Mesendoderm (in vitro differentiated cells): ENCODE results near the gene ABCC8.

Source experiments
- DNase-seq: peaks from one replicate; pipeline ENCODE4 v3.0.0; 2013
- H2AK5ac ChIP-seq: 2 replicates; pipeline ENCODE4 v1.6.1; 2013; ENCODE audit warnings: low read length, inconsistent platforms
- H2BK120ac ChIP-seq: 2 replicates; pipeline ENCODE4 v1.6.1; 2013; ENCODE audit warnings: low read depth, mild to moderate bottlenecking, low read length, moderate library complexity, mixed read lengths
- H2BK15ac ChIP-seq: replicated peaks from 2 replicates; pipeline ENCODE4 v1.6.1; 2013; ENCODE audit warnings: low read depth, mild to moderate bottlenecking, moderate library complexity
- H2BK5ac ChIP-seq: 2 replicates; pipeline ENCODE4 v1.6.1; 2013; ENCODE audit warnings: low read length, inconsistent platforms
- H3K18ac ChIP-seq: 2 replicates; pipeline ENCODE4 v1.6.1; 2013; ENCODE audit warnings: mild to moderate bottlenecking, low read length, mixed read lengths
- H3K23ac ChIP-seq: one replicate; pipeline ENCODE4 v1.6.1; 2013; ENCODE audit warnings: low read length
- H3K27ac ChIP-seq: 2 replicates; pipeline ENCODE4 v1.5.1; 2013; ENCODE audit warnings: low read depth, mild to moderate bottlenecking, inconsistent platforms, low read length, moderate library complexity
- H3K27me3 ChIP-seq: 2 replicates; pipeline ENCODE4 v1.6.1; 2013; ENCODE audit warnings: low read length, control low read depth, mild to moderate bottlenecking, inconsistent platforms; ENCODE audit not compliant: insufficient read depth, poor library complexity
- H3K36me3 ChIP-seq: 2 replicates; pipeline ENCODE4 v1.6.1; 2013; ENCODE audit warnings: low read length, inconsistent platforms; ENCODE audit not compliant: control insufficient read depth, insufficient read depth
- H3K4ac ChIP-seq: one replicate; pipeline ENCODE4 v1.6.1; 2013; ENCODE audit warnings: low read depth, mild to moderate bottlenecking, low read length, moderate library complexity
- H3K4me1 ChIP-seq: 2 replicates; pipeline ENCODE4 v1.6.1; 2013; ENCODE audit warnings: low read depth, low read length, inconsistent platforms; ENCODE audit not compliant: control insufficient read depth
- H3K4me2 ChIP-seq: 2 replicates; pipeline ENCODE4 v1.6.1; 2013; ENCODE audit warnings: low read length
- H3K4me3 ChIP-seq: 2 replicates; pipeline ENCODE4 v1.5.1; 2013; ENCODE audit warnings: mild to moderate bottlenecking, low read length
- H3K56ac ChIP-seq: one replicate; pipeline ENCODE4 v1.6.1; 2013; ENCODE audit warnings: low read length
- H3K79me1 ChIP-seq: 2 replicates; pipeline ENCODE4 v1.6.1; 2013; ENCODE audit warnings: low read length, inconsistent platforms
- H3K79me2 ChIP-seq: 2 replicates; pipeline ENCODE4 v1.6.1; 2013; ENCODE audit warnings: mild to moderate bottlenecking, low read length; ENCODE audit not compliant: control insufficient read depth, insufficient read depth
- H3K9ac ChIP-seq: 2 replicates; pipeline ENCODE4 v1.6.1; 2013; ENCODE audit warnings: low read length, inconsistent platforms
- H4K5ac ChIP-seq: one replicate; pipeline ENCODE4 v1.6.1; 2013; ENCODE audit warnings: low read length
- H4K8ac ChIP-seq: one replicate; pipeline ENCODE4 v1.6.1; 2013; ENCODE audit warnings: low read depth, mild to moderate bottlenecking, control low read depth, low read length, moderate library complexity
- WGBS: extraction: QIAGEN DNeasy Blood & Tissue Kit; methylation state at CpG from one replicate; pipeline ENCODE4 v1.1.7; 2013; ENCODE audit warnings: low lambda C conversion rate, missing lambda C conversion rate; ENCODE audit not compliant: insufficient coverage; ENCODE audit errors: extremely low coverage; 5-methylcytosine and 5-hydroxymethylcytosine counted together

ABCC8 gene

GRCh38 chr11:17510507-17511206, 34.0 kb upstream of the ABCC8 start:
- no peak overlapping the region for H3K4ac ChIP-seq
- H2BK5ac ChIP-seq, result no peak overlapping the region
- no peak for DNase-seq
- no peak overlapping the region for H3K27ac ChIP-seq
- no peaks in the 10 kb centered on the region for H3K27me3 ChIP-seq
- H2BK15ac ChIP-seq, result no peak overlapping the region
- no peak overlapping the region for H3K9ac ChIP-seq
- WGBS, result no CpG with 5 or more reads among the region's 4 CpGs
- no peak overlapping the region for H3K4me2 ChIP-seq
- no peak overlapping the region for H3K23ac ChIP-seq
- H2BK120ac ChIP-seq, result no peak overlapping the region
- H2AK5ac ChIP-seq, result no peak overlapping the region
- H3K79me2 ChIP-seq, result no peaks in the 10 kb centered on the region
- no peaks in the 10 kb centered on the region for H3K36me3 ChIP-seq
- no peak overlapping the region for H4K5ac ChIP-seq
- no peak overlapping the region for H3K56ac ChIP-seq
- no peaks in the 10 kb centered on the region for H3K79me1 ChIP-seq
- H3K4me3 ChIP-seq, result no peak overlapping the region
- H3K4me1 ChIP-seq, result no peaks in the 10 kb centered on the region
- no peak overlapping the region for H3K18ac ChIP-seq
- H4K8ac ChIP-seq, result no peak overlapping the region

DNA sequence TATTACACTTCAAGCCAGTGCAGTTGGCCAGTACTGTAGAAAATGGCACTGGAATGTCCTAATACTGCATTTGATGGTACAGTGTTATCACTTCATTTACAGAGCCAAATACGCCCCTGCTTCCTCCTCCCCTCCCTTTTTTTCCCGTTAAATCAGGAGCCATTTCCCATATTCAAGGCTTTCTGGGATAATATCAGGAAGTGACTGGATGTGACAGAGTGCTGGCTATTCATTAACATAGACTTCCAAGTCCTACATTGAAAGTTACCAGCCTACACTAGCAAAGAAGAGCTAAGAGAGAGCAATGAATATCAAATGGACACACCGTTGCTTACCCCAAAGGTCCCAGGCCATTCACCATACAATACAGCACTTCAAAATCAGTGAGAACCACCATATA, 32.1 kb upstream of the ABCC8 start:
- no peak overlapping the region for H4K8ac ChIP-seq
- H3K18ac ChIP-seq, result no peak overlapping the region
- no peak overlapping the region for H3K27ac ChIP-seq
- WGBS, result no CpG with 5 or more reads among the region's 3 CpGs
- H3K56ac ChIP-seq, result no peak overlapping the region
- H2BK120ac ChIP-seq, result no peak overlapping the region
- no peak overlapping the region for H2BK5ac ChIP-seq
- H3K4me3 ChIP-seq, result no peak overlapping the region
- no peak overlapping the region for H3K4ac ChIP-seq
- no peak for DNase-seq
- H3K23ac ChIP-seq, result no peak overlapping the region
- no peak overlapping the region for H3K9ac ChIP-seq
- no peaks in the 10 kb centered on the region for H3K79me1 ChIP-seq
- no peaks in the 10 kb centered on the region for H3K79me2 ChIP-seq
- no peaks in the 10 kb centered on the region for H3K4me1 ChIP-seq
- H2BK15ac ChIP-seq, result no peak overlapping the region
- no peaks in the 10 kb centered on the region for H3K27me3 ChIP-seq
- no peaks in the 10 kb centered on the region for H3K36me3 ChIP-seq
- H2AK5ac ChIP-seq, result no peak overlapping the region
- no peak overlapping the region for H4K5ac ChIP-seq
- no peak overlapping the region for H3K4me2 ChIP-seq

DNA sequence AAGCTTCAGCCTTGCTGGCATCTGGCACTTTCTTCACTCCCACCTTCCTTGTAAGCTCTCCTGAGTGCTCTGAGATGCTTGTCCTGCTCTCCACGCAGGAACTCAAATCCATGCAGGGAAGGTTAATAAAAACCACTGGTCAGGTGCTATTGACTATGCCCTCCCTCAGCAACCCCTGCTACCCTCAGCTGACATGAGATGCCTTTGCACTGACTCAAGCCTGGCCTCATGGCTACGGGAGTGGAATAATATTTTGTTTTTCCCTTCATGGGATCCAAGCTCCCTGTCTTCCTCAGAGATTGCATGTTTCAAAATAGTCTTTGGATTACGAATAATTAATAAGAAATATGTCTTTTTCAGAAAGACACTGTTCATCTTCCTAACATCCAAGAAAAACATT, 31.7 kb upstream of the ABCC8 start:
- no peak overlapping the region for H3K4ac ChIP-seq
- H3K23ac ChIP-seq, result no peak overlapping the region
- H4K5ac ChIP-seq, result no peak overlapping the region
- no peak overlapping the region for H3K56ac ChIP-seq
- no peak overlapping the region for H2BK5ac ChIP-seq
- H4K8ac ChIP-seq, result no peak overlapping the region
- H3K36me3 ChIP-seq, result no peaks in the 10 kb centered on the region
- H3K4me3 ChIP-seq, result no peak overlapping the region
- no peaks in the 10 kb centered on the region for H3K79me1 ChIP-seq
- no peak for DNase-seq
- H3K9ac ChIP-seq, result no peak overlapping the region
- H3K79me2 ChIP-seq, result no peaks in the 10 kb centered on the region
- H3K4me2 ChIP-seq, result no peak overlapping the region
- H2BK120ac ChIP-seq, result no peak overlapping the region
- H3K18ac ChIP-seq, result no peak overlapping the region
- no peak overlapping the region for H2BK15ac ChIP-seq
- WGBS, result no CpG with 5 or more reads among the region's 3 CpGs
- no peak overlapping the region for H3K27ac ChIP-seq
- H2AK5ac ChIP-seq, result no peak overlapping the region
- no peaks in the 10 kb centered on the region for H3K4me1 ChIP-seq
- H3K27me3 ChIP-seq, result no peaks in the 10 kb centered on the region

DNA sequence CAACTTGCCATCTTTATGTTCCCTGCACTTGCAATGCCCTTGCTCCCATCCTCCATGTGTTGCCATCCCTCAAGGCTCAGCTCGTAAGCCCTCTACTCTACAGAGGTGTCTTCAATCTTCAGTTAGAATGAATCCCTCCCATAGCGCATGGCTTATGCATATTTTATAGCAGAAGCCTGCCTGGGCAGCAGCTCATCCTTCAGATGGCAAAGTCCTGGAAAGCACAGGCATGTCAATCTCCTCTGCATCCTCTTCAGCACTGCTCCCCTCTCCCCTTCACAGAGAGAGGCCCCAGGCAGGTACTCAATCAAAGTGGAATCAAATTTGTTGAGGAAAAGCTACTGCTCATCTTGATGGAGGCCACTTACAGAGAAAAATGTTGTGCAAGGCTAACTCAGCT, 31.1 kb upstream of the ABCC8 start:
- no peak overlapping the region for H2BK120ac ChIP-seq
- H3K56ac ChIP-seq, result no peak overlapping the region
- H3K18ac ChIP-seq, result no peak overlapping the region
- no peak overlapping the region for H3K27ac ChIP-seq
- no peak overlapping the region for H2BK15ac ChIP-seq
- H2BK5ac ChIP-seq, result no peak overlapping the region
- H3K4me2 ChIP-seq, result no peak overlapping the region
- H3K4me1 ChIP-seq, result no peaks in the 10 kb centered on the region
- H3K4me3 ChIP-seq, result no peak overlapping the region
- no peak overlapping the region for H4K5ac ChIP-seq
- no peak overlapping the region for H3K23ac ChIP-seq
- H3K9ac ChIP-seq, result no peak overlapping the region
- no peak overlapping the region for H4K8ac ChIP-seq
- no peaks in the 10 kb centered on the region for H3K27me3 ChIP-seq
- WGBS, result no CpG with 5 or more reads among the region's 2 CpGs
- H3K79me1 ChIP-seq, result no peaks in the 10 kb centered on the region
- no peak overlapping the region for H3K4ac ChIP-seq
- no peaks in the 10 kb centered on the region for H3K36me3 ChIP-seq
- no peak for DNase-seq
- H2AK5ac ChIP-seq, result no peak overlapping the region
- H3K79me2 ChIP-seq, result no peaks in the 10 kb centered on the region

- H3K4me2 ChIP-seq, result no peak overlapping the region
- H2BK15ac ChIP-seq, result no peak overlapping the region
- H3K56ac ChIP-seq, result no peak overlapping the region
- no peak overlapping the region for H3K23ac ChIP-seq
- H3K4ac ChIP-seq, result no peak overlapping the region
- H3K36me3 ChIP-seq, result no peaks in the 10 kb centered on the region
- no CpG with 5 or more reads among the region's 3 CpGs for WGBS
- no peak overlapping the region for H2AK5ac ChIP-seq
- no peak overlapping the region for H3K9ac ChIP-seq
- H2BK5ac ChIP-seq, result no peak overlapping the region
- no peaks in the 10 kb centered on the region for H3K27me3 ChIP-seq
- no peak overlapping the region for H3K27ac ChIP-seq
- no peak overlapping the region for H3K4me3 ChIP-seq
- H2BK120ac ChIP-seq, result no peak overlapping the region
- H3K18ac ChIP-seq, result no peak overlapping the region
- H4K8ac ChIP-seq, result no peak overlapping the region
- H3K79me1 ChIP-seq, result no peaks in the 10 kb centered on the region
- DNase-seq, result no peak
- H3K4me1 ChIP-seq, result no peaks in the 10 kb centered on the region
- H3K79me2 ChIP-seq, result no peaks in the 10 kb centered on the region
- no peak overlapping the region for H4K5ac ChIP-seq
Measured at GRCh38 chr11:17506942-17507341, 30.3 kb upstream of the ABCC8 start.

DNA sequence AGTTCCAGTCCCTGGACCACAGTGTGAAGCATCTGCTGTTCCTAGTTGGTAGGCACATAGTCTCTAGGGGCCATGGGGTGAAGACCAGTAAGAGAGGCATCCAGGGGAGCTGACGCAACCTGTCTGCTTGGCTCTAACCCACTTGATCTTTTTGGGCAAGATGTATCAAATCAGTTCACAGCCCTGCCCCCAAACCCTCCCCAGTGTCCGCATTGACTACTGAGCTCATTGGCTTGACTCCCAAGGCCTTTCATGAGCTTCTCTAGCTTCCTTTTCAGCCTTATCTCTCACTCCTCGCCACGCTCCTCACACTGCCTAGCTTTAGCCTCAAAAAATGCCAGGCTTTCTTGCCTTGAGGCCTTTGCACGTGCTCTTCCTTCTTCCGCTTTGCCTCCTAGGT, 29.7 kb upstream of the ABCC8 start:
- no peak overlapping the region for H2AK5ac ChIP-seq
- no CpG with 5 or more reads among the region's 6 CpGs for WGBS

More for the DNA sequence above, 29.7 kb upstream of the ABCC8 start:
- Histone ChIP-seq H3K4me1 (no peaks in the 10 kb centered on the region), H2BK120ac (no peak overlapping the region), H3K18ac (no peak overlapping the region), H3K79me1 (no peaks in the 10 kb centered on the region), H3K36me3 (no peaks in the 10 kb centered on the region), H2BK15ac (no peak overlapping the region), H3K4me2 (no peak overlapping the region), H3K23ac (no peak overlapping the region), H3K4ac (no peak overlapping the region), H3K4me3 (no peak overlapping the region), H3K79me2 (no peaks in the 10 kb centered on the region), H3K9ac (no peak overlapping the region), H4K5ac (no peak overlapping the region), H3K27ac (no peak overlapping the region), H3K56ac (no peak overlapping the region), H4K8ac (no peak overlapping the region), H3K27me3 (no peaks in the 10 kb centered on the region), H2BK5ac (no peak overlapping the region)
- DNase-seq, result no peak
